HG02759 (cell line): ENCODE results near the gene HJV.

Experiments
- ATAC-seq: cut with Tn5 transposase; IDR thresholded peaks from one replicate; pipeline ENCODE4 v1.9.1; 2021; ENCODE audit warnings: mild to moderate bottlenecking, moderate library complexity; ENCODE audit not compliant: unreplicated experiment

HJV gene

DNA sequence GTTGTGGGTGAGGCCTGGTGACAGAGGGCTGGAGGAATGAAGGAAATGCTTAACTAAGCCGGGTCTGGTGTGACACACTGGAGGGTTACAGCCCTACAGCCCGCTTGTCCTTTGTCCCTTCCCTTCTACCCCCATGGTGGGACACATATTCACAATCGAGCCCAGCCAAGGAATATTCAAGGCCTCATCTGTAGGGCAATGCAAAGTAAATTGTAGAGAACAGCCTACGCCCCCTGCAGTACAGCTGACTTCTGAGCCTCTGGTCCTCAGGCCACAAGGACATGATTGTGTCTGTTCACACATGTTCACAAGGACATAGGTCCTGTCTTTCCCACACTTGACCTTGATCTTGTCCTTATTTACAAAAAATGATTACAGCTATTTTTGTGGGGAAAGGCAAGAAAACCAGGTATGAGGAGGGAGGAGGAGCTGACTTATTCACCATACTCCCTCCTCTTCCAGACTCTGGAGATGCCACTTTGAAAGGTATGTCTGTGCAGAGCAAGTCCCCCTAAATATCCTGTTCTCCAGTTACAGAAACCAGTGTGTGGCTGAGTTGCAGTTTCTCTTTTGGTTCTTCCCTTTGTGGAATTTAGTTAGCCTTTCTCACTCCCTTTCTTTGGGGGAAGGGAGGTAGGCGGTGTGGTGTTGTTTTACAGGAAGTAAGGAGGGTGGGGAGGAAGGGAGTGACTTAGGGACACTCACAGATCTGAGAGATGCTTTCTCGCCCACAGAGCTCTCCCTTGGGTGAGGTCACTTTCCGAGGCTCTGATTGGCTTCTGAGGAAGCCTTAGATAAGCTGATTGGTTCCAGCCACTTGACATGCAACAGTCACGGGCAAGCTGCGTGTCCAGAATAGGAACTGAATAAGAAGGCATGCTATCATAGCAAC is 42.4 kb downstream of the HJV start:
- peak; percentile 94 for ATAC-seq

DNA sequence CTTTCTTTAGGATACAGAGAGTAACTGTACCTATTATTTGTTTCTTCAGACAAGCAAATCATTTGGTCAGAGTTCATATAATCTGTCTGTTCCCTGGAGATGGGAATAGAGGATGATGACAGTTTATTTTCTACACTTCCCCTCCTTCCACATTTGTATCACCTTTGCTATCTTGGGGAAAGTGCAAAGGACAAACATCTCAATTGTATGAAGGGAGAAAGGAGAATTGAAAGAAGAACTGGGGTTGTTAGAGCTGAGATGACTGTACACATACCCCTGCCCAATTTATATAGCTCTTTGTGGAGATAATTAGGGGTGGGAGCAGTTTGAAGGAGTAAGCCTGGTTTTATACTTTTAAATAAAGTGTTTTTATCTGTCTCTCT is 43.1 kb downstream of the HJV start:
- no peak for ATAC-seq

DNA sequence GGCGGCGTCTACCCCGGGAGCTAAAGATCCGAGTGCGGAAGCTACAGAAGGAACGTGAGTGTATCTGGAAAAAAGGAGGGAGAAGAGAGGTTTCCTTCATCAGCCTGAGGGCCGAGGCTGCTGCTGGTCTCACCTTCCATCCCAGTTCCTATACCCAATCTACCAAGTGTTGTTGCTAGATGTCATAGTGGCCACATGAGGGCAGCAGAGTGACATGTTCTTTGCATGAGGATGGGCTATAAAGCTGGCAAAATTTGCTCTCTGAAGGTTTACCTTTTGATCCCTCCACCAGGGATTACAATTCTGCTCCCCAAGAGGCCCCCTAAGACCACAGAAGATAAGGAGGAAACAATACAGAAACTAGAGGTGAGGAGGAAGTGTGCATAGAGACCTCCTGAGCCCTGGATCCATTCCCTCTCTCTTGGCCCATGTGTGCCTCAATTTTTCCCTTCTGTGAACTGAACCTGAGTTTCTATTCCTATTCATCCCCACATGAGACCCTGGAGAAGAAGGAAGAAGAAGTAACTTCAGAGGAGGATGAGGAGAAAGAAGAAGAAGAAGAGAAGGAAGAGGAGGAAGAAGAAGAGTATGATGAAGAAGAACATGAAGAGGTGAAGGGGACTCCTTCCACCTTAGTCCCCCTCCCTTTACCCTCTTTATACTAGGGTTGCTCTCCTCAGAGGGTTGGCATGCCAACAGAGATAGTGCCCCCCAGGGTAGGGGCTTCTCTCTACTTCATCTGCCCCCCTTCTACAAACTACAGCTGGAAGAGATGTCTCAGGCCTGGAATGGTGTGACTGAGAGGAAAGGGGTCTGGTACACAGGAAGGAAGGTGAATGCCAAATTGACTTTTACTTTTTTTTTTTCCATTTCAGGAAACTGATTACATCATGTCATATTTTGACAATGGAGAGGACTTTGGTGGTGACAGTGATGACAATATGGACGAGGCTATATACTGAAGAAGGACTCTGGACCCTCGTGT is 43.8 kb downstream of the HJV start:
- no peak for ATAC-seq

DNA sequence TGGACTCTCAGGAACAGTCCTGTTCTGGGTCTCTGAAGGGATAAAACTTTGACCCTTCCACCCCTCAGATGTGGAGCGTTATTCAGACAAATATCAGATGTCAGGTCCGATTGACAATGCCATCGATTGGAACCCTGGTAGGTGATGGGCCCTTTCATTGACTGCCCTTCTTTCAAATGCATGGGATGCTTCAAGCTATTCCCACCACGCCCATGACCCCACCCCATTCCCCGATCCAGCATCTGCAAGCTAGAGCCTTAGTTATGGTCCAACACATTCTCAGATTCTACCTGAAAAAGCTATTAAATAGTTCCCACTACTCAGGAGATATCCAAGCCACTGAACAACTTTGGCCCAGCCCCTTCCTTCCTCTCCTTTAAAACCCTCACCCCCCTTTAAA is 44.5 kb downstream of the HJV start:
- ATAC-seq = no peak

DNA sequence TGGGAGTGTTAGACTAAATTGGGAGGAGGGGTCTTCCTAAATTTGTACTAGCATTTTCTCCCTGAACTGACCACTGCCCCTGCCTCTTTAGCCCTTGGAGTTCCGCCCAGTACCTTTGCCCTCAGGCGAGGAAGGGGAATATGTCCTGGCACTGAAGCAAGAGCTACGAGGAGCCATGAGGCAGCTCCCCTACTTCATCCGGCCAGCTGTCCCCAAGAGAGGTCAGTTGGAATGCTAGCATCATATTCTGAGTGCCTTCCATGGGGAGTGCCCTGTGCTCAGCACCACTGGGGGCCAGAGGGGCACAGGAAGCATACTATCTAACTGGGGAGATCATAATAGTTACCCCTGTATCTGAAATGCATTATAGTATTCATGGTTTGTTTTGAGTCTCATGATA is 46.3 kb downstream of the HJV start:
- ATAC-seq = no peak

DNA sequence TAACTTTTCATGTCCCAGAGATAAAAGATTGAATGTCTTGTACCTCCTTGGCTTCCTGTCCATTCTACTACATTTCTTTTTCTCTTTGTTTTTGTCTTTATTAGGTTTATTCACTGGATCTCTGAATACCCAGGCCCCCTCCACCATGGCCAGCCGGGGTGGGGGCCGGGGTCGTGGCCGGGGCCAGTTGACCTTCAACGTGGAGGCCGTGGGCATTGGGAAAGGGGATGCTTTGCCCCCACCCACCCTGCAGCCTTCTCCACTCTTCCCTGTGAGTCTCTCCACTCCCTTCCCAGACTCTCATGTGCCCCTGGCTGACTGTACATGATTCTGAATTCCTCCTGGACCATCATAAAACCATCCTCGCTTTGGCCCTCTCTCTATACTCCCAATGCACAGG is 46.8 kb downstream of the HJV start:
- no peak for ATAC-seq

DNA sequence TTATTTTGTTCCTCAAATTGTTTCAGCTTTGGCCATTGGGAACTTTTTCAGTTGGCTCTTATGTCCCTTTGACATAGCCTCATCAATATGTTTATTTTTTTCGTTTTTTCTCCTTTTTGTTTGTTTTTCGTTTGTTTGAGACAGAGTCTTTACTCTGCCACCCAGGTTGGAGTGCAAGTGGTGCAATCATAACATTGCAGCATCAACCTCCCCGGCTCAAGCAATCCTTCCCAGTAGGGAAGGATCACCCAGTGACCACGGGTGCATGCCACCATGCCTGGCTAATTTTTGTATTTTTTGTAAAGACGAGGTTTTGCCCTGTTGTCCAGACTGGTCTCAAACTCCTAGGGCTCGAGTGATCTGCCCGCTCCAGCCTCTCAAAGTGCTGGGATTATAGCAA is 49.0 kb downstream of the HJV start:
- ATAC-seq = no peak
